Endodermal cell (in vitro differentiated cells): ENCODE data around the gene ZNF780B. TPM values are rescaled to one million over a fixed set of nuclear protein-coding genes. Genes with fewer than 3 reads are reported as not detected.

Source experiments
- DNase-seq: peaks from one replicate; pipeline ENCODE4 v3.0.0-alpha.2; 2017
- H3K27ac ChIP-seq: 2 replicates; pipeline ENCODE4 v1.5.1; 2013; ENCODE audit warnings: mild to moderate bottlenecking, low read depth, low read length, moderate library complexity
- H3K27me3 ChIP-seq: 2 replicates; pipeline ENCODE4 v1.6.1; 2013; ENCODE audit warnings: mild to moderate bottlenecking, low read length, moderate library complexity; ENCODE audit not compliant: insufficient read depth, control insufficient read depth, poor library complexity, severe bottlenecking
- H3K36me3 ChIP-seq: 2 replicates; pipeline ENCODE4 v1.7.0; 2013; ENCODE audit warnings: mild to moderate bottlenecking, low read length, moderate library complexity; ENCODE audit not compliant: control insufficient read depth, insufficient read depth
- H3K4me1 ChIP-seq: one replicate; pipeline ENCODE4 v1.7.0; 2013; ENCODE audit warnings: low read length; ENCODE audit not compliant: control insufficient read depth, insufficient read depth
- H3K4me3 ChIP-seq: 2 replicates; pipeline ENCODE4 v1.5.1; 2013; ENCODE audit warnings: mild to moderate bottlenecking, low read length, moderate library complexity
- H3K9ac ChIP-seq: 2 replicates; pipeline ENCODE4 v1.6.1; 2013; ENCODE audit warnings: mild to moderate bottlenecking, low read length, moderate library complexity; ENCODE audit not compliant: poor library complexity, severe bottlenecking; ENCODE audit errors: extremely low read depth
- H3K9me3 ChIP-seq: 2 replicates; pipeline ENCODE4 v1.6.1; 2013; ENCODE audit warnings: mild to moderate bottlenecking, low read length, moderate library complexity; ENCODE audit not compliant: control insufficient read depth
- H3K27ac Mint-ChIP-seq: 2 replicates; pipeline ENCODE4 v1.8.0; 2020; ENCODE audit warnings: mixed read lengths
- H3K27me3 Mint-ChIP-seq: 2 replicates; pipeline ENCODE4 v1.8.0; 2021; ENCODE audit warnings: mild to moderate bottlenecking, mixed read lengths; ENCODE audit not compliant: insufficient read depth
- H3K36me3 Mint-ChIP-seq: 2 replicates; pipeline ENCODE4 v1.8.0; 2020; ENCODE audit warnings: low read depth, mixed read lengths
- H3K4me1 Mint-ChIP-seq: 2 replicates; pipeline ENCODE4 v1.8.0; 2020; ENCODE audit warnings: mixed read lengths
- H3K4me3 Mint-ChIP-seq: 2 replicates; pipeline ENCODE4 v1.8.0; 2020; ENCODE audit warnings: mild to moderate bottlenecking, moderate library complexity, mixed read lengths
- H3K9me3 Mint-ChIP-seq: 2 replicates; pipeline ENCODE4 v1.8.0; 2020; ENCODE audit warnings: mild to moderate bottlenecking, mixed read lengths
- WGBS, 2 experiments: methylation state at CpG; one replicate each; pipeline versions ENCODE4 v1.1.5 to v1.1.7; 2013; ENCODE audit warnings: missing lambda C conversion rate in 2 of 2, mixed read lengths in 1 of 2; ENCODE audit not compliant: insufficient coverage in 1 of 2, insufficient read length in 1 of 2; 5-methylcytosine and 5-hydroxymethylcytosine counted together
- total RNA-seq, 2 donors: library from RNA; stranded (reverse); fragmentation: NEBNext Ultra II Directional in 1 of 2; extraction: Animal tissue kit (Norgen Biotek cat#: 25700) in 1 of 2; gene quantifications; 2 replicates in 1 of 2; 3 replicates in 1 of 2; pipeline ENCODE4 v1.2.1, GENCODE V29; 2021
- TF ChIP-seq, protein P1 (sequence below): fragments of 200-600 bp; sonication (generic); conservative IDR thresholded peaks from 2 replicates; pipeline ENCODE4 v1.5.0; 2021; ENCODE audit warnings: antibody characterized with exemption, mild to moderate bottlenecking

Gene ZNF780B
- total RNA-seq, 2 donors from 2014 or later, result 24.7 to 30.5 TPM

DNA sequence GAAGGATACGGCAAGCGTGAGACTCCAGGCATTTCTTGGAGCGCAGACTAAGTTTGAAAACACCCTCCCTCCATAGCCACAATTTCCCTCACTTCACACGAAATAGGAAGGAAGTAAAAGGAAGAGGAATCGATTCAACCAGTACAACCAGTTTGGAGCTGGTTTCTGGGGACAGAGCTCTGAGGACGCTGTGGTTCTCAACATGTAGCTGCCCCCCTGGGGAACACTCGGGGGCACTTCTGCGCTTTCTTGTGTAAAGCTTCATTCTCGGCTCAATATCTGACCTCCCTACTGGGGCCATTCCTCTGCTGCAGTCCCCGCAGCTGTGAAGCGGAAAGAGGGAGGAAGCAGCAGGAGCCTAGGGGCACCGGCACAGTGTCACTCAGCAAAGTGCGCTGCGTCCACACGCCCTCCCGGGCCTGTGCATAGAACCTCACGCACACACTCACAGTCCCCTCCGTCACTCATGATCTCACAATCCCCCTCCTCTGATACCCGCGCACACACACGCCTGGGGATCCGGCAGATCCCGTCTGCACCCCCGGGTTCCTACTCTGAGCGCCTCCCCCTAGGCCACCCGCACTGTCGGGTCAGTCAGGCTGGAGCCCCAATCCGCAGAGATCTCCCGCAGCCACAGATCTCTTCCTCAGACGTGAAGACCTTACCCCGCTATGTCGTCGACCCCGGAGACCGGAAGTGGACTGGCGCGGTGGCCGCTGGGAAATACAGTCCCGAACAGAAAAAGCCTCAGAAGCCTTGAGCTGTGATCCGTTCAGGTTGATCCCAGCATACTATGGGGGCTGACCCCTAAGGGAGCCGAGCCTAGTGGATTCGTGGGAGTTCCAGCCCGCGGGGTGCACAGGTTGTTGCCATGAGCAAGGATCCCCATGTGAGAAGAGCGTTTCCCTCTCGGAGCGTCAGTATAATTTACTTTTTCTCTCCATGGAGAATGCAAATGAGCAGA, 34.5 kb upstream of the ZNF780B start, which contains the start of gene ZNF780A:
Gene ZNF780A, minus strand, starts transcription at position 703 of the 964 bp plus-strand sequence. CDS start 6,190 bp downstream, outside the sequence.
- 0 to 1% methylated on average over 29 to 46 of the region's 47 CpGs for whole genome bisulfite sequencing, 2 experiments
- Mint-ChIP-seq H3K27ac (peak within 1 kb of the TSS; percentile 99), H3K27me3 (no peaks in the 10 kb centered on the region), H3K9me3 (peaks cover 24% of the 10 kb centered on the region), H3K36me3 (peaks cover 15% of the 10 kb centered on the region), H3K4me1 (peaks cover 7% of the 10 kb centered on the region), H3K4me3 (peak within 1 kb of the TSS; percentile 96)
- TF ChIP-seq, protein P1, sequence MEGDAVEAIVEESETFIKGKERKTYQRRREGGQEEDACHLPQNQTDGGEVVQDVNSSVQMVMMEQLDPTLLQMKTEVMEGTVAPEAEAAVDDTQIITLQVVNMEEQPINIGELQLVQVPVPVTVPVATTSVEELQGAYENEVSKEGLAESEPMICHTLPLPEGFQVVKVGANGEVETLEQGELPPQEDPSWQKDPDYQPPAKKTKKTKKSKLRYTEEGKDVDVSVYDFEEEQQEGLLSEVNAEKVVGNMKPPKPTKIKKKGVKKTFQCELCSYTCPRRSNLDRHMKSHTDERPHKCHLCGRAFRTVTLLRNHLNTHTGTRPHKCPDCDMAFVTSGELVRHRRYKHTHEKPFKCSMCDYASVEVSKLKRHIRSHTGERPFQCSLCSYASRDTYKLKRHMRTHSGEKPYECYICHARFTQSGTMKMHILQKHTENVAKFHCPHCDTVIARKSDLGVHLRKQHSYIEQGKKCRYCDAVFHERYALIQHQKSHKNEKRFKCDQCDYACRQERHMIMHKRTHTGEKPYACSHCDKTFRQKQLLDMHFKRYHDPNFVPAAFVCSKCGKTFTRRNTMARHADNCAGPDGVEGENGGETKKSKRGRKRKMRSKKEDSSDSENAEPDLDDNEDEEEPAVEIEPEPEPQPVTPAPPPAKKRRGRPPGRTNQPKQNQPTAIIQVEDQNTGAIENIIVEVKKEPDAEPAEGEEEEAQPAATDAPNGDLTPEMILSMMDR, result no peak
- Histone ChIP-seq H3K9me3 (peaks cover 24% of the 10 kb centered on the region), H3K4me3 (peak within 1 kb of the TSS; percentile 92), H3K27ac (peak within 1 kb of the TSS; percentile 78), H3K36me3 (peaks cover 5% of the 10 kb centered on the region), H3K27me3 (no peaks in the 10 kb centered on the region), H3K9ac (peak within 1 kb of the TSS; percentile 88), H3K4me1 (no peaks in the 10 kb centered on the region)
- peak; percentile 95 for DNase-seq

DNA sequence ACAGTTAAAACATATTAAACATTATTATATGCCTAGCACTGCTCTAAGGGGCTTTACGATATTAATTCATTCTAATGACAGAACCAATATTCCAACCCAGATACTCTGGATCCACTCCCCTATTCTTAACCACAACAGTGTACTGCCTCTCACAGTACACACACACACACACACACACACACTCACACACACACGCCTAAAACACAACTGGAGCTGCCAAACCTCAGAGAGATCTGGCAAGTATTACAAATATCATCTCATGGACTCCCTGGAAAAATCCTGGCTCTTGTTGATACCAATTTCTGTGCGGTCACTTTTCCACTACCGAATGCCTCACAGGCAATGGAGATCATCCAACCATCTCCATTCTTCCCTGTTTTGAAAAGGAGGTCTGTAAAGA, 33.4 kb upstream of the ZNF780B start:
- Mint-ChIP-seq H3K27ac (no peak overlapping the region), H3K27me3 (no peaks in the 10 kb centered on the region), H3K4me3 (peak overlapping the region; percentile 96), H3K9me3 (peaks cover 24% of the 10 kb centered on the region), H3K4me1 (peaks cover 7% of the 10 kb centered on the region), H3K36me3 (peaks cover 22% of the 10 kb centered on the region)
- TF ChIP-seq, protein P1, result no peak
- Histone ChIP-seq H3K4me3 (peak overlapping the region; percentile 92), H3K9me3 (peaks cover 24% of the 10 kb centered on the region), H3K36me3 (peaks cover 5% of the 10 kb centered on the region), H3K27me3 (no peaks in the 10 kb centered on the region), H3K4me1 (no peaks in the 10 kb centered on the region), H3K27ac (no peak overlapping the region), H3K9ac (peak overlapping the region; percentile 88)
- no peak for DNase-seq
- WGBS, 2 experiments, result 91 to 94% methylated on average over 3 to 4 of the region's 4 CpGs

DNA sequence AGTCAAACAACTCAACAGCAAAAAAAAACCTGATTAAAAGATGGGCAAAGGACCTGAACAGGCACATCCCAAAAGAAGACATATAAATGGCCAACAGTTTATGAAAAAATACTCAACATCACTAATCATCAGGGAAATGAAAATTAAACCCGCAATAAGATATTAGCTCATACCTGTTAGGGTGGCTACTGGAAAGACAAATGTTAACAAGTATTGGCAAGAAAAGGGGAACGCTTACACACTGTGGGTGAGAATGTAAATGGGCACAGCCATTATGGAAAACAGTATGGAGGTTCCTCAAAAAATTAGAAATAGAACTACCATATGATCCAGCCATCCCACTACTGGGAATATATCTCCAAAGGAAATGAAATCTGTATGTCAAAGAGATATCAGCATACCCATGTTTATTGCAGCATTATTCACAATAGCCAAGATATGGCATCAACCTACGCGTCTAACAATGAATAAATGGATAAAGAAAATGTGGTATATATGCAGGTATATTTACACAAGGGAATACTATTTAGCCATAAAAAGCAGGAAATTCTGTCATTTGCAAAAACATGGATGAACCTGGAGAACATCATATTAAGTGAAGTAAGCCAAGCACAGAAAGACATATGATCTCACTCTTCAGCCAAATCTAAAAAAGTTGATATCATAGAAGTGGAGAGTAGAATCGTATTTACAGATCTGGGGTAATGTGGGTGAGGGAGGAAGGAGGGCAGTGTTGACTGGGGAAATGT, 32.4 kb upstream of the ZNF780B start:
- TF ChIP-seq, protein P1, result no peak
- Mint-ChIP-seq H3K36me3 (peaks cover 28% of the 10 kb centered on the region), H3K27ac (no peak overlapping the region), H3K4me3 (peak overlapping the region; percentile 3), H3K9me3 (peaks cover 24% of the 10 kb centered on the region), H3K4me1 (peaks cover 7% of the 10 kb centered on the region), H3K27me3 (no peaks in the 10 kb centered on the region)
- H3K4me3 ChIP-seq, result peak overlapping the region; percentile 92
- peaks cover 24% of the 10 kb centered on the region for H3K9me3 ChIP-seq
- H3K4me1 ChIP-seq, result no peaks in the 10 kb centered on the region
- H3K36me3 ChIP-seq, result peaks cover 11% of the 10 kb centered on the region
- WGBS, 2 experiments, result 98 to 100% methylated on average over 2 to 5 of the region's 5 CpGs
- H3K27ac ChIP-seq, result no peak overlapping the region
- H3K27me3 ChIP-seq, result no peaks in the 10 kb centered on the region
- no peak overlapping the region for H3K9ac ChIP-seq
- no peak for DNase-seq
